Keratinocyte (primary cell): ENCODE data around the gene CASP4. TPM values are rescaled to one million over a fixed set of nuclear protein-coding genes. Genes with fewer than 3 reads are reported as not detected.

Source experiments
- DNase-seq: peaks from one replicate; pipeline ENCODE4 v3.0.0-alpha.2; 2011; ENCODE audit warnings: low read depth, missing footprints, low spot score
- FAIRE-seq: peaks from 2 replicates; lab custom pipeline; 2011; peaks lifted over from hg19 to GRCh38; lab: Jason Lieb, UNC
- H2AFZ ChIP-seq: 2 replicates; pipeline ENCODE4 v1.6.0; 2012; ENCODE audit warnings: low read length, control low read depth, inconsistent platforms; ENCODE audit not compliant: control insufficient read depth
- H3K27ac ChIP-seq: 2 replicates; pipeline ENCODE4 v1.5.1; 2011; ENCODE audit warnings: low read length; ENCODE audit not compliant: control insufficient read depth, insufficient read depth
- H3K27me3 ChIP-seq: 3 replicates; pipeline ENCODE4 v1.6.0; 2011; ENCODE audit warnings: low read length; ENCODE audit not compliant: control insufficient read depth, insufficient read depth; ENCODE audit errors: extremely low read depth
- H3K36me3 ChIP-seq, 2 experiments: 2 replicates in 1 of 2; 3 replicates in 1 of 2; pipeline ENCODE4 v1.5.1; 2011; ENCODE audit warnings: low read length in 2 of 2, mild to moderate bottlenecking in 1 of 2; ENCODE audit not compliant: control insufficient read depth in 2 of 2, insufficient read depth in 2 of 2; ENCODE audit errors: extremely low read depth in 1 of 2
- H3K4me1 ChIP-seq: 3 replicates; pipeline ENCODE4 v1.5.1; 2011; ENCODE audit warnings: low read length; ENCODE audit not compliant: control insufficient read depth, insufficient read depth; ENCODE audit errors: extremely low read depth
- H3K4me2 ChIP-seq: 3 replicates; pipeline ENCODE4 v1.6.0; 2011; ENCODE audit warnings: low read depth, low read length; ENCODE audit not compliant: control insufficient read depth, insufficient read depth; ENCODE audit errors: extremely low read depth
- H3K4me3 ChIP-seq, 3 experiments: fragments of 200-600 bp in 1 of 3; sonication (generic) in 1 of 3; 2 replicates in 2 of 3; 3 replicates in 1 of 3; pipeline ENCODE4 v1.5.1; 2011 to 2016; ENCODE audit warnings: low read length in 3 of 3, mild to moderate bottlenecking in 3 of 3, control low read depth in 2 of 3, inconsistent platforms in 1 of 3, low read depth in 1 of 3, mixed read lengths in 1 of 3, mixed run types in 1 of 3, moderate library complexity in 1 of 3; ENCODE audit not compliant: control insufficient read depth in 2 of 3, insufficient read depth in 2 of 3; ENCODE audit errors: extremely low read depth in 1 of 3
- H3K79me2 ChIP-seq: 2 replicates; pipeline ENCODE4 v1.6.0; 2012; ENCODE audit warnings: low read length; ENCODE audit not compliant: control insufficient read depth, insufficient read depth
- H3K9ac ChIP-seq: 3 replicates; pipeline ENCODE4 v1.6.0; 2011; ENCODE audit warnings: low read length; ENCODE audit not compliant: control insufficient read depth, insufficient read depth; ENCODE audit errors: extremely low read depth
- H3K9me1 ChIP-seq: 3 replicates; pipeline ENCODE4 v1.6.0; 2011; ENCODE audit warnings: low read length; ENCODE audit not compliant: control insufficient read depth, insufficient read depth; ENCODE audit errors: extremely low read depth
- H3K9me3 ChIP-seq: 2 replicates; pipeline ENCODE4 v1.5.1; 2012; ENCODE audit warnings: low read depth, low read length; ENCODE audit not compliant: control insufficient read depth
- H4K20me1 ChIP-seq: 3 replicates; pipeline ENCODE4 v1.6.0; 2011; ENCODE audit warnings: low read length; ENCODE audit not compliant: control insufficient read depth, insufficient read depth; ENCODE audit errors: extremely low read depth
- CTCF ChIP-seq, 3 experiments: IDR thresholded peaks in 1 of 3; conservative IDR thresholded peaks in 1 of 3; optimal IDR thresholded peaks in 1 of 3; 2 replicates in 2 of 3; 3 replicates in 1 of 3; pipeline versions ENCODE3 to v1.5.1; 2011; ENCODE audit warnings: low read length in 3 of 3, mild to moderate bottlenecking in 3 of 3, moderate library complexity in 2 of 3, control low read depth in 1 of 3, inconsistent platforms in 1 of 3; ENCODE audit not compliant: insufficient read depth in 2 of 3; ENCODE audit errors: extremely low read depth in 1 of 3
- EZH2 ChIP-seq: IDR thresholded peaks from one replicate; pipeline ENCODE4 v1.6.1; 2012; ENCODE audit warnings: inconsistent platforms, mild to moderate bottlenecking, low read length, moderate library complexity
- dilution Hi-C: fragments of 300-500 bp; cut with MboI; formaldehyde crosslinking; loops from one replicate; pipeline ENCODE4 v1.7.0; 2020; ENCODE audit warnings: low sequenced_read_pairs; ENCODE audit not compliant: extremely low pct_ligation_motif_present
- polyA plus RNA-seq, 5 experiments: library from polyadenylated mRNA; depleted of rRNA in 3 of 5; stranded (reverse) in 3 of 5; stranded (forward) in 1 of 5; unstranded in 1 of 5; fragments of >200 nt; gene quantifications; 1 replicate in 1 of 5; 2 replicates in 3 of 5; 3 replicates in 1 of 5; pipeline versions ENCODE4 v1.2.1 to v1.2.3, GENCODE V29; 2011 to 2012; ENCODE audit warnings: missing spikeins in 2 of 5, low read depth in 1 of 5, low replicate concordance in 1 of 5

Gene CASP4
- polyA plus RNA-seq, 1 donor (not counting 4 experiments of a cell fraction or from before 2014, with no cell fraction given) = 127 TPM

DNA sequence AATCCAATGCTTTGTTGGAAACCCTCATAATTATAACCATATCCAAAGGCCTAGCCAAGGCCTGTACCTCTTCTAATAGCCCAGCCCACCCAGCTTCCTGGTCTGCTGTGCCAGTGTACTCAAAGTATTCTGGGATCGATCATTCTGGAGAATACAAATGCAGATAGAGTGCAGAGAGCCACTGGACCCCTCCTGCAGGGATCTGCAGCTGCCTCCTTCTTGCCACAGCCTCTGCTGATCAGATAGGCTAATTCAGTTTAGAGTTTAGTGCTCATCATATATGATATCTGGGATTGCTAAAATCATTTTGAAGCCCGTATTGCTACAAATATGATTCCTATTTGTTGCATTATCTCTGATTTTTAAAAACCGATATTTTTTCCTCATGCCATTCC is 37.1 kb upstream of the CASP4 start:
- no peak for FAIRE-seq
- Histone ChIP-seq H3K4me1 (no peaks in the 10 kb centered on the region), H4K20me1 (no peaks in the 10 kb centered on the region), H3K4me2 (no peak overlapping the region), H3K9ac (no peak overlapping the region), H3K4me3 (no peak overlapping the region), H3K27ac (no peak overlapping the region), H3K9me3 (no peaks in the 10 kb centered on the region), H3K27me3 (no peaks in the 10 kb centered on the region), H3K36me3 (no peaks in the 10 kb centered on the region), H3K9me1 (no peaks in the 10 kb centered on the region), H3K79me2 (no peaks in the 10 kb centered on the region), H2AFZ (no peak overlapping the region)
- no peak for DNase-seq
- TF ChIP-seq EZH2 (no peak), CTCF (optimal IDR thresholded peaks at IDR 0.05 in 1 of 3, IDR thresholded peaks at IDR 0.05 in 1 of 3, conservative IDR thresholded peaks at IDR 0.05 in 1 of 3; ENCODE audit: extremely low read depth in 1 of 3, insufficient read depth in 2 of 3, low read length in 3 of 3) (no peak)
- dilution Hi-C loops = no loop called here

GRCh38 chr11:105004021-105004420 is 35.6 kb upstream of the CASP4 start:
- dilution Hi-C loops = no loop called here
- TF ChIP-seq EZH2 (no peak), CTCF (optimal IDR thresholded peaks at IDR 0.05 in 1 of 3, IDR thresholded peaks at IDR 0.05 in 1 of 3, conservative IDR thresholded peaks at IDR 0.05 in 1 of 3; ENCODE audit: extremely low read depth in 1 of 3, insufficient read depth in 2 of 3, low read length in 3 of 3) (no peak)
- Histone ChIP-seq H2AFZ (no peak overlapping the region), H3K79me2 (no peaks in the 10 kb centered on the region), H3K4me1 (no peaks in the 10 kb centered on the region), H3K27me3 (no peaks in the 10 kb centered on the region), H3K9ac (no peak overlapping the region), H3K27ac (no peak overlapping the region), H4K20me1 (no peaks in the 10 kb centered on the region), H3K4me2 (no peak overlapping the region), H3K9me1 (no peaks in the 10 kb centered on the region), H3K36me3 (no peaks in the 10 kb centered on the region), H3K9me3 (no peaks in the 10 kb centered on the region), H3K4me3 (no peak overlapping the region)
- FAIRE-seq = no peak
- DNase-seq = no peak
